ENCODE measurements around the gene BDH1. TPM values are rescaled to one million over a fixed set of nuclear protein-coding genes. Genes with fewer than 3 reads are reported as not detected.

BDH1 gene
- total and polyA plus RNA-seq, 2 of the 13 experiments (the other 11 are each of a cell fraction or from before 2014, with no cell fraction given): 21.2 to 71.9 TPM

DNA sequence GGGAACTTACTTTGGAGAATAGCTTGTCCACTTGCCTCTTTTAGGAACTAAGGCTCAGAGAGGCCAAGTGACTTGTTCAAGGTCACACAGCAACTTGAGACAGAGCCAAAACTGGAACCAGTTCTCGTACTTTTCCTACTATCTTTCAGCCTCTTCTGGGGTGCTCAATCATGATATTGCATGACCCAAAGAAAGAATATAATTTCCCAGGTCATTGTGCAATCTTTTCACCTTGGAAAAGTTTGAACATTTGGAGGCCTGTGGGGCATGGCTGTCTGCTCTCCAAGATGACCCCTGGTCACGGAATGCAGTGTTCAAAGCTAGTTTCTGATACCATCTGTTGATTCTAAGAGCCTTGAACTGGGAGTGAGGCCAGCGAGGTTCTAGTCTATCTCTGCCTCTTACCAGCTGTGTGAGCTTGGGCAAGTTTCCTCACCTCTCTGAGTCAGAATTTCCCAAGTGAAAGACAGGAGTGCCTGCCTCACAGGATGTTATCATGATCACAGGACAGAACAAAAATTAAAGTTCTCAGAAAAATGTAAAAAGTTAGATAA, 89.7 kb downstream of the BDH1 start (continued):
- TF ChIP-seq RERE (CRISPR knock-in tag; IDR thresholded peaks at IDR 0.05; ENCODE audit: low read depth) (peak; percentile 68; the same call in 1 of the 2 replicates), ZSCAN29 (CRISPR knock-in tag; conservative IDR thresholded peaks at IDR 0.05) (no peak), ZFP36 (IDR thresholded peaks at IDR 0.05; ENCODE audit: borderline replicate concordance, low read depth, low read length, partially characterized antibody) (peak; percentile 66), ZEB1 (IDR thresholded peaks at IDR 0.05; ENCODE audit: insufficient replicate concordance, low read depth) (peak; percentile 43), CEBPZ (IDR thresholded peaks at IDR 0.05; ENCODE audit: low read length) (no peak), MLXIP (CRISPR knock-in tag; IDR thresholded peaks at IDR 0.05; ENCODE audit: borderline replicate concordance) (0 out of 2 replicates have a peak, but pooled peaks have one; percentile 7), NR2F1 (CRISPR knock-in tag; IDR thresholded peaks at IDR 0.05) (peak; percentile 71 to 76; a peak in 3 of 4 replicates), SAP130 (CRISPR knock-in tag; IDR thresholded peaks at IDR 0.05; ENCODE audit: low read depth) (peak; percentile 55)
- TF ChIP-seq, protein P1, sequence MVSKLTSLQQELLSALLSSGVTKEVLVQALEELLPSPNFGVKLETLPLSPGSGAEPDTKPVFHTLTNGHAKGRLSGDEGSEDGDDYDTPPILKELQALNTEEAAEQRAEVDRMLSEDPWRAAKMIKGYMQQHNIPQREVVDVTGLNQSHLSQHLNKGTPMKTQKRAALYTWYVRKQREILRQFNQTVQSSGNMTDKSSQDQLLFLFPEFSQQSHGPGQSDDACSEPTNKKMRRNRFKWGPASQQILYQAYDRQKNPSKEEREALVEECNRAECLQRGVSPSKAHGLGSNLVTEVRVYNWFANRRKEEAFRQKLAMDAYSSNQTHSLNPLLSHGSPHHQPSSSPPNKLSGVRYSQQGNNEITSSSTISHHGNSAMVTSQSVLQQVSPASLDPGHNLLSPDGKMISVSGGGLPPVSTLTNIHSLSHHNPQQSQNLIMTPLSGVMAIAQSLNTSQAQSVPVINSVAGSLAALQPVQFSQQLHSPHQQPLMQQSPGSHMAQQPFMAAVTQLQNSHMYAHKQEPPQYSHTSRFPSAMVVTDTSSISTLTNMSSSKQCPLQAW (CRISPR knock-in tag; IDR thresholded peaks at IDR 0.05): 0 out of 2 replicates have a peak, but pooled peaks have one; percentile 31
- TF ChIP-seq, protein P2, sequence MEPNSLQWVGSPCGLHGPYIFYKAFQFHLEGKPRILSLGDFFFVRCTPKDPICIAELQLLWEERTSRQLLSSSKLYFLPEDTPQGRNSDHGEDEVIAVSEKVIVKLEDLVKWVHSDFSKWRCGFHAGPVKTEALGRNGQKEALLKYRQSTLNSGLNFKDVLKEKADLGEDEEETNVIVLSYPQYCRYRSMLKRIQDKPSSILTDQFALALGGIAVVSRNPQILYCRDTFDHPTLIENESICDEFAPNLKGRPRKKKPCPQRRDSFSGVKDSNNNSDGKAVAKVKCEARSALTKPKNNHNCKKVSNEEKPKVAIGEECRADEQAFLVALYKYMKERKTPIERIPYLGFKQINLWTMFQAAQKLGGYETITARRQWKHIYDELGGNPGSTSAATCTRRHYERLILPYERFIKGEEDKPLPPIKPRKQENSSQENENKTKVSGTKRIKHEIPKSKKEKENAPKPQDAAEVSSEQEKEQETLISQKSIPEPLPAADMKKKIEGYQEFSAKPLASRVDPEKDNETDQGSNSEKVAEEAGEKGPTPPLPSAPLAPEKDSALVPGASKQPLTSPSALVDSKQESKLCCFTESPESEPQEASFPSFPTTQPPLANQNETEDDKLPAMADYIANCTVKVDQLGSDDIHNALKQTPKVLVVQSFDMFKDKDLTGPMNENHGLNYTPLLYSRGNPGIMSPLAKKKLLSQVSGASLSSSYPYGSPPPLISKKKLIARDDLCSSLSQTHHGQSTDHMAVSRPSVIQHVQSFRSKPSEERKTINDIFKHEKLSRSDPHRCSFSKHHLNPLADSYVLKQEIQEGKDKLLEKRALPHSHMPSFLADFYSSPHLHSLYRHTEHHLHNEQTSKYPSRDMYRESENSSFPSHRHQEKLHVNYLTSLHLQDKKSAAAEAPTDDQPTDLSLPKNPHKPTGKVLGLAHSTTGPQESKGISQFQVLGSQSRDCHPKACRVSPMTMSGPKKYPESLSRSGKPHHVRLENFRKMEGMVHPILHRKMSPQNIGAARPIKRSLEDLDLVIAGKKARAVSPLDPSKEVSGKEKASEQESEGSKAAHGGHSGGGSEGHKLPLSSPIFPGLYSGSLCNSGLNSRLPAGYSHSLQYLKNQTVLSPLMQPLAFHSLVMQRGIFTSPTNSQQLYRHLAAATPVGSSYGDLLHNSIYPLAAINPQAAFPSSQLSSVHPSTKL (CRISPR knock-in tag; IDR thresholded peaks at IDR 0.05): peak; percentile 90
